Mesothelial cell of epicardium (in vitro differentiated cells): ENCODE data around the gene WDR89. TPM values are rescaled to one million over a fixed set of nuclear protein-coding genes. Genes with fewer than 3 reads are reported as not detected.
"Not testable (repeated sequence)": the region's sequence is repeated elsewhere in the genome, so short reads cannot be mapped to it uniquely, and the experiment has no call there.

ENCODE experiments used
- DNase-seq, 2 experiments: peaks; one replicate each; pipeline ENCODE4 v3.0.0; 2021; ENCODE audit warnings: low spot score in 2 of 2; ENCODE audit not compliant: unreplicated experiment in 2 of 2
- H3K27ac Mint-ChIP-seq: 2 replicates; pipeline ENCODE4 v1.8.0; 2021; ENCODE audit warnings: mixed read lengths
- H3K27me3 Mint-ChIP-seq: 2 replicates; pipeline ENCODE4 v1.8.0; 2021; ENCODE audit warnings: low read depth, mixed read lengths
- H3K36me3 Mint-ChIP-seq: 2 replicates; pipeline ENCODE4 v1.8.0; 2021; ENCODE audit warnings: mixed read lengths
- H3K4me1 Mint-ChIP-seq: 2 replicates; pipeline ENCODE4 v1.8.0; 2021; ENCODE audit warnings: mixed read lengths
- H3K4me3 Mint-ChIP-seq: 2 replicates; pipeline ENCODE4 v1.8.0; 2021; ENCODE audit warnings: mild to moderate bottlenecking, moderate library complexity, mixed read lengths
- H3K9me3 Mint-ChIP-seq: 2 replicates; pipeline ENCODE4 v1.8.0; 2021; ENCODE audit warnings: mixed read lengths
- CTCF ChIP-seq: fragments of 200-600 bp; sonication (generic); IDR thresholded peaks from one replicate; pipeline ENCODE4 v1.5.0; 2021; ENCODE audit warnings: antibody characterized with exemption; ENCODE audit not compliant: unreplicated experiment
- total RNA-seq: library from RNA; stranded (reverse); gene quantifications from 3 replicates; pipeline ENCODE4 v1.2.1, GENCODE V29; 2021

WDR89 gene
- total RNA-seq, 1 donor from 2014 or later: 18.4 TPM

GRCh38 chr14:63624203-63624602 lies 17.5 kb downstream of the WDR89 start:
- H3K27me3 Mint-ChIP-seq: no peaks in the 10 kb centered on the region
- peaks cover 9% of the 10 kb centered on the region for H3K36me3 Mint-ChIP-seq
- TF ChIP-seq CTCF: no peak

GRCh38 chr14:63621975-63622374 lies 19.7 kb downstream of the WDR89 start:
- not testable (repeated sequence) for H3K9me3 Mint-ChIP-seq, H3K4me1 Mint-ChIP-seq, DNase-seq, H3K4me3 Mint-ChIP-seq, H3K27me3 Mint-ChIP-seq
- H3K27ac Mint-ChIP-seq: peak overlapping the region; percentile 81
- H3K36me3 Mint-ChIP-seq: peaks cover 12% of the 10 kb centered on the region

More at GRCh38 chr14:63624203-63624602, 17.5 kb downstream of the WDR89 start:
- peaks cover 7% of the 10 kb centered on the region for H3K4me1 Mint-ChIP-seq
- no peak overlapping the region for H3K27ac Mint-ChIP-seq
- H3K9me3 Mint-ChIP-seq: no peaks in the 10 kb centered on the region
- DNase-seq: no peak
- H3K4me3 Mint-ChIP-seq: no peak overlapping the region

GRCh38 chr14:63616015-63616414 lies 25.7 kb downstream of the WDR89 start:
- Mint-ChIP-seq H3K27ac (no peak overlapping the region), H3K9me3 (no peaks in the 10 kb centered on the region)

DNA sequence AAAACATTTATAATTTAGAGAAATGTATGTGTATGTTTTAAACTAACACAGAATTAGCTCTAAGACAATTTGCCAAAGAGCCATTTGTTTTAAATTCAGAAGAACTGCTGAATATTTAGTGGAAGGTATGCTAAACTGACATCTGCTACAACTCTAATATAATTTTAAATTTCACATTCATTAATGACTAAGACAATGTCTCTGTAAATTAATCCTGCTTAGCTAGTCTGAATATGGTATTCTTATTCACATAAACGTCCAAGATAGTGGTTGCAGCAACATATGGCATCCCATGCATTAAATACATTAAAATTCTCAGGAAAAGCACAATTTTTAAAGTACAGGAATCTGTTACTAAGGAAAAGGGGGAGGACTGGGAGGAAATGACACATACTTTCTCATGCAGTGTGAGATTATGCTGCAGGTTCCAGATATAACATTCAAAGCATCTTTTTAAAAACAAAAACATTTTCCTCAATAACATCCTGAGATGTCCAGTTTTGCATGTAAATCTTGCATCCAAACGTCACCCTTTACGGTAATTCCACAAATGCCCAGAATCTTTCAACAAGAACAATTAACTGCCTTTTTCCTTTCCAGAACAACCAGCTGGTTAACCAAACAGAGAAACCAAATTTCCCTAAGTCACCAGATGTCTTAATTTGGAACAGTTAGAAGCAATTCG lies 26.9 kb downstream of the WDR89 start:
- Mint-ChIP-seq H3K36me3 (peaks cover 23% of the 10 kb centered on the region), H3K27me3 (no peaks in the 10 kb centered on the region), H3K4me1 (peaks cover 9% of the 10 kb centered on the region), H3K27ac (peak overlapping the region; percentile 61), H3K9me3 (no peaks in the 10 kb centered on the region), H3K4me3 (no peak overlapping the region)
- no peak for DNase-seq
- no peak for TF ChIP-seq CTCF

More at GRCh38 chr14:63616015-63616414, 25.7 kb downstream of the WDR89 start:
- H3K4me3 Mint-ChIP-seq: no peak overlapping the region
- no peak for TF ChIP-seq CTCF
- DNase-seq: no peak
- H3K27me3 Mint-ChIP-seq: no peaks in the 10 kb centered on the region
- H3K36me3 Mint-ChIP-seq: peaks cover 20% of the 10 kb centered on the region
- peaks cover 9% of the 10 kb centered on the region for H3K4me1 Mint-ChIP-seq

- no peak for DNase-seq
- H3K4me1 Mint-ChIP-seq: peaks cover 7% of the 10 kb centered on the region
- TF ChIP-seq CTCF: no peak
- no peaks in the 10 kb centered on the region for H3K9me3 Mint-ChIP-seq
- no peak overlapping the region for H3K27ac Mint-ChIP-seq
- no peak overlapping the region for H3K4me3 Mint-ChIP-seq
- H3K27me3 Mint-ChIP-seq: no peaks in the 10 kb centered on the region
- peaks cover 15% of the 10 kb centered on the region for H3K36me3 Mint-ChIP-seq
Measured at GRCh38 chr14:63611078-63611477, 30.6 kb downstream of the WDR89 start.

DNA sequence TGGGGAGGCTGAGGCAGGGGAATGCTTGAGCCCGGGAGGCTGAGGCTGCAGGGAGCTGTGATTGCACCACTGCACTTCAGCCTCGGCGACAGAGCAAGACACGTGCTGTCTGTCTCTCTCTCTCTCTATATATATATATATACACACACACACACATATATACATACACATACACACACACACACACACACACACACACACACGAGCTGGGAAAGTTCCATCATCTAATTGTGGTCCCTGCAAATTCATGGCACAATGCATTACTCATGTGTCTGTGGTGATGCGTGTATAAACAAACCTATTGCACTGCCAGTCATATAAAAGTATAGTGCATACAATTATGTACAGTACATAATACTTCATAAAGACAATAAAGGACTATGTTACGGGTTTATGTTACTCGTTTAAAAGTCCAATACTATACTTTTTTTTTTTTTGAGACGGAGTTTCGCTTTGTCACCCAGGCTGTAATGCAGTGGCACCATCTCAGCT lies 36.6 kb downstream of the WDR89 start:
- no peak for TF ChIP-seq CTCF
- Mint-ChIP-seq H3K36me3 (peaks cover 20% of the 10 kb centered on the region), H3K27ac (no peak overlapping the region), H3K27me3 (no peaks in the 10 kb centered on the region), H3K4me1 (no peaks in the 10 kb centered on the region), H3K9me3 (peaks cover 4% of the 10 kb centered on the region), H3K4me3 (no peak overlapping the region)
- DNase-seq: no peak
